ENCODE data around the gene CYGB. TPM values are rescaled to one million over a fixed set of nuclear protein-coding genes. Genes with fewer than 3 reads are reported as not detected.
A peak's percentile ranks its signal among the peaks of the same experiment; 100 is the strongest.

CYGB gene
- total and polyA plus RNA-seq, 9 of the 15 experiments (the other 6 are each of a cell fraction or from before 2014, with no cell fraction given), result 0.08 to 0.95 (median 0.18) TPM; not detected in 5

DNA sequence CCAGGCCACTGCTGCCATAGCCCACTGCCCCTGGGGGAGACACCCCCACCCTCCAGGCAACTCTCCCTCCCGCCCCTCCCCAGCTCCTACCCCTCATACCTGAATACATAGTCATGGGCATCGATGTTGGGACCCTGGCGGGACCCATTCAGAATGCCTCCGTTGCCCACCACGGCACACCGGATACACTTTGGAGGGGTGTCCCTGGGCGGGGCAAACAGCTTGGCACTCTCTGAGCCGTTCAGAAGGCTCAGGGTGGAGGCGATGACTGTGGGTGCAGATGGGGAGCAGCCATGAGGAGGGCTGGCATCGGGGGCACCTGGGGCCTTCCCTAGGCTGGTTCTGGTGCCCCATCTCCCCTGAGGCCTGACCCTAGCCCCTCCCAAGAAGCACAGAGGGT is 35.6 kb upstream of the CYGB start:
- 0 out of 4 replicates have a peak overlapping the region, but pooled peaks of 1 of the 2 experiments have one; percentile 28 for H3K9ac ChIP-seq (ENCODE audit: insufficient read depth in 1 of 2, low read depth in 2 of 2, low read length in 2 of 2)
- BruUV-seq (replicated peaks), result no TSS peak
- H3K27me3 ChIP-seq (ENCODE audit: control insufficient read depth in 2 of 2, insufficient read depth in 2 of 2, low read length in 2 of 2), result no peaks in the 10 kb centered on the region
- TF ChIP-seq PHTF2 (CRISPR knock-in tag; IDR thresholded peaks at IDR 0.05), result no peak
- intact Hi-C loops (cut with micrococcal nuclease), result no loop called here
- FAIRE-seq, result no peak
- POLR2A ChIA-PET, result interaction anchor here (0.7 to 3.8 kb wide), 2 partner anchors 13 to 489 kb away, joined by 3 to 38 read pairs; no protein-coding TSS in a partner anchor
- no peaks in the 10 kb centered on the region for H4K20me1 ChIP-seq (replicated peaks; ENCODE audit: control insufficient read depth, insufficient read depth, low read length)
- H3K9me1 ChIP-seq (ENCODE audit: control insufficient read depth, insufficient read depth, low read length), result no peaks in the 10 kb centered on the region
- ATAC-seq, result no peak
- no peak overlapping the region for H3K4me3 ChIP-seq
- peaks cover 12 to 41% of the 10 kb centered on the region in 2 experiments for H3K4me1 ChIP-seq (replicated peaks in 1 of 2; ENCODE audit: control insufficient read depth in 2 of 2, insufficient read depth in 2 of 2, low read length in 2 of 2)
- in situ Hi-C loops (cut with MboI), result no loop called here
- no peaks in the 10 kb centered on the region for H3K79me2 ChIP-seq (ENCODE audit: control insufficient read depth, insufficient read depth, low read length)
- H2AFZ ChIP-seq (ENCODE audit: low read depth, low read length), result no peak overlapping the region
- WGBS (ENCODE audit: insufficient coverage, low coverage, missing lambda C conversion rate), result 53% methylated on average over 10 of the region's 10 CpGs
- no peak overlapping the region for H3K27ac ChIP-seq (ENCODE audit: extremely low read depth, low read depth, low read length)
- CTCF ChIA-PET (ENCODE audit: low intra/inter-chr PET ratio), result no interaction called here
- H3K4me2 ChIP-seq (ENCODE audit: insufficient read depth, low read length), result no peak overlapping the region
- DNase-seq (ENCODE audit: extremely low read depth in 1 of 4, low spot score in 3 of 4), result no peak
- H3K9me3 ChIP-seq (replicated peaks; ENCODE audit: control insufficient read depth, insufficient read depth, low read depth, low read length), result no peaks in the 10 kb centered on the region
- H3K36me3 ChIP-seq (ENCODE audit: control insufficient read depth, insufficient read depth, low read length), result no peaks in the 10 kb centered on the region

DNA sequence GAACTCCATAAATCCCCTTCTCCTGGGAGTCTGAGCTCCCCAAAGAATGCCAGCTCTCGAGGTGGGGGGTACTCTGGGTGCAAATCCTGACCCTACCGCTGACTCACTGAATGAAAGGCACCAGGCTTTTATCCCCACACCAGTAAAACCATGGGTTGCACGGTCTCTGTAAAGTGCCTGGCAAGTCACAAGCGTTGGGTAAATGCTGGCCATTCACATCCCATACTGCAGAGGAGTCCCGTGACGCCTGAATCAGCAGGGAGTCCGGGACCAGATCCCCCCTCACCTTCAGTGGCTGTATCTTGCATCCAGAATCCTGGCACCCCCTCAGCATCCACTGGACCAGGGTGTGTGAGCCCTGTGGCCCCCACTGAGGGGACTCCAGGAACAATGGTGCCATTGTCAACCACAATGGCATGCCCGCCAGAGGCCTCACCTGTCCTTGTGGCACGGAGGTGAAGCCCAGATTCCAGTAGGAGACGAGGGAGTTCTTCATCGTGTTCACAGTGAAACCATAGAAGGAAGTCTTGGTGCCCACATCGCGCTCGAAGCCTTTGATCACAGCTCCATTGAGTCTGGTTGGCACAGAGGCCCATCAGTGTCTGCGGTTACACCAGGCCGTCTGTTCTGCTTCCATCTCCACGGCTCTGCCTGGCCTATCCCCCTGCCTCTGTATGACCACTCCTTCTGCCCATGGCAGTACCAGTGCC is 34.8 kb upstream of the CYGB start:
- Histone ChIP-seq H2AFZ (ENCODE audit: low read depth, low read length) (no peak overlapping the region), H3K4me1 (replicated peaks in 1 of 2; ENCODE audit: control insufficient read depth in 2 of 2, insufficient read depth in 2 of 2, low read length in 2 of 2) (peaks cover 7 to 37% of the 10 kb centered on the region in 2 experiments; a peak in 4 of 5 replicates)

More for the DNA sequence above, 34.8 kb upstream of the CYGB start:
- in situ Hi-C loops (cut with MboI) (no loop called here), intact Hi-C loops (cut with micrococcal nuclease) (no loop called here)
- H3K36me3 ChIP-seq (ENCODE audit: control insufficient read depth, insufficient read depth, low read length), result no peaks in the 10 kb centered on the region
- H3K9ac ChIP-seq (ENCODE audit: insufficient read depth in 1 of 2, low read depth in 2 of 2, low read length in 2 of 2), result no peak overlapping the region
- FAIRE-seq (no peak), ATAC-seq (no peak), DNase-seq (ENCODE audit: extremely low read depth in 1 of 4, low spot score in 3 of 4) (no peak)
- no peaks in the 10 kb centered on the region for H3K9me1 ChIP-seq (ENCODE audit: control insufficient read depth, insufficient read depth, low read length)
- no peaks in the 10 kb centered on the region for H3K27me3 ChIP-seq (ENCODE audit: control insufficient read depth in 2 of 2, insufficient read depth in 2 of 2, low read length in 2 of 2)
- no peaks in the 10 kb centered on the region for H3K9me3 ChIP-seq (replicated peaks; ENCODE audit: control insufficient read depth, insufficient read depth, low read depth, low read length)
- BruUV-seq (replicated peaks), result no TSS peak
- CTCF ChIA-PET (ENCODE audit: low intra/inter-chr PET ratio), result no interaction called here
- H3K27ac ChIP-seq (ENCODE audit: extremely low read depth, low read depth, low read length), result no peak overlapping the region
- no peaks in the 10 kb centered on the region for H4K20me1 ChIP-seq (replicated peaks; ENCODE audit: control insufficient read depth, insufficient read depth, low read length)
- no peak overlapping the region for H3K4me3 ChIP-seq
- TF ChIP-seq ZNF146 (CRISPR knock-in tag; IDR thresholded peaks at IDR 0.05; ENCODE audit: unreplicated experiment), result no peak
- POLR2A ChIA-PET, result interaction anchor here (0.7 to 3.8 kb wide), 5 partner anchors 12 to 489 kb away, joined by 3 to 38 read pairs (median 3); no protein-coding TSS in a partner anchor
- no peak overlapping the region for H3K4me2 ChIP-seq (ENCODE audit: insufficient read depth, low read length)
- H3K79me2 ChIP-seq (ENCODE audit: control insufficient read depth, insufficient read depth, low read length), result no peaks in the 10 kb centered on the region
- WGBS (ENCODE audit: insufficient coverage, low coverage, missing lambda C conversion rate), result 66% methylated on average over 14 of the region's 17 CpGs

All from K562 (cell line).